ENCODE data around the gene SHOX.
"Not testable (repeated sequence)": the region's sequence is repeated elsewhere in the genome, so short reads cannot be mapped to it uniquely, and the experiment has no call there.

Gene SHOX

DNA sequence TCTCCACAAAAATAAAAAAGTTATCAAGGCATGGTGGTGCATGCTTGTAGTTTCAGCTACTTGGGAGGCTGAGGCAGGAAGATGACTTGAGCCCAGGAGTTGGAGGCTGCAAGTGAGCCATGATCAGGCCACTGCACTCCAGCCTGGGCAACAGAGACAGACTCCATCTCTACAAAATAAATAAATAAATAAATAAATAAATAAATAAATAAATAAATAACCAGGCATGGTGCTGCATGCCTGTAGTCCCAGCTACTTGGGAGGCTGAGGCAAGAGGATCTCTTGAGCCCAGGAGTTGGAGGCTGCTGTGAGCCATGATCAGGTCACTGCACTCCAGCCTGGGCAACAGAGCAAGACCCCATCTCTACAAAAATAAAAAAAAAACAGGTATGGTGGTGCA is 26.0 kb upstream of the SHOX start:
- H3K4me1 ChIP-seq (ENCODE audit: control insufficient read depth in 1 of 2, insufficient read depth in 2 of 2, low read length in 2 of 2); H3K4me3 ChIP-seq (ENCODE audit: low read depth in 1 of 2, low read length in 2 of 2); H3K27me3 ChIP-seq (ENCODE audit: low read depth, low read length); H3K36me3 ChIP-seq (ENCODE audit: control insufficient read depth in 1 of 2, insufficient read depth in 2 of 2, low read length in 2 of 2); H3K27ac ChIP-seq (ENCODE audit: low read length): not testable (repeated sequence)
- H3K9me3 ChIP-seq (ENCODE audit: control insufficient read depth in 1 of 2, low read length in 2 of 2) = peaks cover 0 to 12% of the 10 kb centered on the region in 2 donors

DNA sequence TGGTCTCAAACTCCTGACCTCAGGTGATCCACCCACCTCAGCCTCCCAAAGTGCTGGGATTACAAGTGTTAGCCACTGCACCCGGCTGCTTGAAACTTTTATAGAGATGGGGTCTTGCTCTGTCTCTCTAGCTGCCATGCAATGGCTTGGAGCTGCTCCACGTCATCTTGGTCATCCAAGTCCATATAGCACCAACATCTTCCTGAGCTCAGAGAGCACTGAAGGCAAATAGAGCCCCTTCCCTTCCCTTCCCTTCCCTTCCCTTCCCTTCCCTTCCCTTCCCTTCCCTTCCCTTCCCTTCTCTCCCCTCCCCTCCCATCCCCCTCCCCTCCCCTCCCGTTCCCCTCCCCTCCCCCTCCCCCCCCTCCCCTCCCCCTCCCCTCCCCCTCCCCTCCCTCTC is 22.5 kb upstream of the SHOX start:
- H3K4me1 ChIP-seq (ENCODE audit: control insufficient read depth in 1 of 2, insufficient read depth in 2 of 2, low read length in 2 of 2); H3K36me3 ChIP-seq (ENCODE audit: control insufficient read depth in 1 of 2, insufficient read depth in 2 of 2, low read length in 2 of 2); H3K27me3 ChIP-seq (ENCODE audit: low read depth, low read length); H3K4me3 ChIP-seq (ENCODE audit: low read depth in 1 of 2, low read length in 2 of 2); H3K27ac ChIP-seq (ENCODE audit: low read length): not testable (repeated sequence)
- H3K9me3 ChIP-seq (ENCODE audit: control insufficient read depth in 1 of 2, low read length in 2 of 2) = peaks cover 0 to 22% of the 10 kb centered on the region in 2 donors

DNA sequence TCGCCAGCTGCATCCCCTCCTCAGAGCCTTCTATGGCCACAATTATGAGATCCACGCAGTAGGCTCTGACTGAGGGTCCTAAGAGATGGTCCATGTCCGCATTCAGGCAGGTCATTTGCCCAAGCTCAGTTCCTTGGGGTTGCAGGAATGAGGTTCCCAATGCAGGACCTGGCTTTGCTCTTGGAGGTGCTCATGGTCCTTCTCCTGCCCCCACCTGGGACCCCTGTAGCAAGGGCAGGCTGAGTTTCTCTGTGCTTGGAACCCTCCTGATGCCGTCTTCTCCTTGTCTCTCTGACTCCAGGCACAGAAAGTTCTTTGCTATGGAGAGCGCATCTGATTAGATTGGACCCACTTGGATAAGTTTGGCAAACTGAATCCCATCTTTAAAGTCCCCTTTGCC is 16.5 kb upstream of the SHOX start:
- Histone ChIP-seq H3K27me3 (ENCODE audit: low read depth, low read length) (no peaks in the 10 kb centered on the region), H3K4me1 (ENCODE audit: control insufficient read depth in 1 of 2, insufficient read depth in 2 of 2, low read length in 2 of 2) (no peaks in the 10 kb centered on the region), H3K4me3 (ENCODE audit: low read depth in 1 of 2, low read length in 2 of 2) (no peak overlapping the region), H3K36me3 (ENCODE audit: control insufficient read depth in 1 of 2, insufficient read depth in 2 of 2, low read length in 2 of 2) (no peaks in the 10 kb centered on the region), H3K27ac (ENCODE audit: low read length) (no peak overlapping the region), H3K9me3 (ENCODE audit: control insufficient read depth in 1 of 2, low read length in 2 of 2) (peaks cover 0 to 22% of the 10 kb centered on the region in 2 donors)

DNA sequence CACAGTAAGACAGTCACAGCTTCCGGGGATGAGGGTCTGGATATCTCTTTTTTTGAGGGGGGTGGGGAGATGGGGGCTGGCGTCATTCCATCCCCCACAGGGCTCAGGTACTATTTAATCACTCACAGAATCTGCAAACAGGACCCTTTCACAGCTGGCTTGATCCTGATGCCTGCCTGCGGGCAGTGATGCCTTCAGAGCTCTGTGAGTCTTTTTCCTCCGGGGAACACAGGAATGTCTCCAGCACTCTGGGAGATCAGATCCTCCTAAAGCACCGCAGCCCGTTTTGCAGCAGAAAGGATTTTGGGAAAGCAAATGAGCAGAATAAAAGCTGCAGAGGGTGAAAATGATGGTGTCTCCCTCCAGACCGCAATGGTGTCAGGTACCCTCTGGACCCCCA is 13.2 kb upstream of the SHOX start:
- Histone ChIP-seq H3K27ac (ENCODE audit: low read length) (no peak overlapping the region), H3K36me3 (ENCODE audit: control insufficient read depth in 1 of 2, insufficient read depth in 2 of 2, low read length in 2 of 2) (no peaks in the 10 kb centered on the region), H3K4me1 (ENCODE audit: control insufficient read depth in 1 of 2, insufficient read depth in 2 of 2, low read length in 2 of 2) (no peaks in the 10 kb centered on the region), H3K27me3 (ENCODE audit: low read depth, low read length) (peaks cover 5% of the 10 kb centered on the region), H3K9me3 (ENCODE audit: control insufficient read depth in 1 of 2, low read length in 2 of 2) (peaks cover 0 to 3% of the 10 kb centered on the region in 2 donors), H3K4me3 (ENCODE audit: low read depth in 1 of 2, low read length in 2 of 2) (no peak overlapping the region)

DNA sequence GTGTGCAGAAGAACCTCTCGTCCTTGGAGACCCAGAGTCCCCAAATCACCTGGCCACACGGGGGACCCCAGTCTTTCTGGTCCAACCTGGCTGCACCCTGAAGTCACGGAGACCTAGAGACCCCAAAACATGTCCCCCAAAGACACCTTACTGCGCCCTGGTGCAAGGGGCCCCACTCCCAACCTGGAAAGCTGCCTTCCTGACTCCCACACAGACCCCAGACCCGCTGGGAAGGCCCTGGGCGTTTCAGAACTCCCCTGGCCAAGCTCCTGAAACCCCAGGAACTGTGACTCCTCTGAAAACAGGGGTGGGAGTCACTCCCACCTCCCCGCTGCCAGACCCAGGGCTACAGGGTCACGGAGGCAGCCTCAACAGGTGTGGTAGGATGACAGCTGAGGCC is 12.7 kb upstream of the SHOX start:
- Histone ChIP-seq H3K27me3 (ENCODE audit: low read depth, low read length) (peaks cover 5% of the 10 kb centered on the region), H3K36me3 (ENCODE audit: control insufficient read depth in 1 of 2, insufficient read depth in 2 of 2, low read length in 2 of 2) (no peaks in the 10 kb centered on the region), H3K27ac (ENCODE audit: low read length) (no peak overlapping the region)

DNA sequence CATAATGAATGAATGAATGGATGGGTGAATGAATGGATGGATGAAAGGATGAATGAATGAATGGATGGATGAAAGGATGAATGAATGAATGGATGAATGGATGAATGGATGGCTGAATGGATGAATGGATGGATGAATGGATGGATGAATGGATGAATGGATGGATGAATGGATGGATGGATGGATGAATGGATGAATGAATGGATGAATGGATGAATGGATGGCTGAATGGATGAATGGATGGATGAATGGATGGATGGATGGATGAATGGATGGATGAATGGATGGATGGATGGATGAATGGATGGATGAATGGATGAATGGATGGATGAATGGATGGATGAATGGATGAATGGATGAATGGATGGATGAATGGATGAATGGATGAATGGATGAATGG is 12.3 kb upstream of the SHOX start:
- not testable (repeated sequence) for H3K4me1 ChIP-seq (ENCODE audit: control insufficient read depth in 1 of 2, insufficient read depth in 2 of 2, low read length in 2 of 2); H3K36me3 ChIP-seq (ENCODE audit: control insufficient read depth in 1 of 2, insufficient read depth in 2 of 2, low read length in 2 of 2); H3K4me3 ChIP-seq (ENCODE audit: low read depth in 1 of 2, low read length in 2 of 2); H3K27me3 ChIP-seq (ENCODE audit: low read depth, low read length); H3K27ac ChIP-seq (ENCODE audit: low read length); H3K9me3 ChIP-seq (ENCODE audit: control insufficient read depth in 1 of 2, low read length in 2 of 2)

More for the DNA sequence above, 12.7 kb upstream of the SHOX start:
- Histone ChIP-seq H3K4me3 (ENCODE audit: low read depth in 1 of 2, low read length in 2 of 2) (no peak overlapping the region), H3K4me1 (ENCODE audit: control insufficient read depth in 1 of 2, insufficient read depth in 2 of 2, low read length in 2 of 2) (no peaks in the 10 kb centered on the region), H3K9me3 (ENCODE audit: control insufficient read depth in 1 of 2, low read length in 2 of 2) (peaks cover 0 to 2% of the 10 kb centered on the region in 2 donors)

DNA sequence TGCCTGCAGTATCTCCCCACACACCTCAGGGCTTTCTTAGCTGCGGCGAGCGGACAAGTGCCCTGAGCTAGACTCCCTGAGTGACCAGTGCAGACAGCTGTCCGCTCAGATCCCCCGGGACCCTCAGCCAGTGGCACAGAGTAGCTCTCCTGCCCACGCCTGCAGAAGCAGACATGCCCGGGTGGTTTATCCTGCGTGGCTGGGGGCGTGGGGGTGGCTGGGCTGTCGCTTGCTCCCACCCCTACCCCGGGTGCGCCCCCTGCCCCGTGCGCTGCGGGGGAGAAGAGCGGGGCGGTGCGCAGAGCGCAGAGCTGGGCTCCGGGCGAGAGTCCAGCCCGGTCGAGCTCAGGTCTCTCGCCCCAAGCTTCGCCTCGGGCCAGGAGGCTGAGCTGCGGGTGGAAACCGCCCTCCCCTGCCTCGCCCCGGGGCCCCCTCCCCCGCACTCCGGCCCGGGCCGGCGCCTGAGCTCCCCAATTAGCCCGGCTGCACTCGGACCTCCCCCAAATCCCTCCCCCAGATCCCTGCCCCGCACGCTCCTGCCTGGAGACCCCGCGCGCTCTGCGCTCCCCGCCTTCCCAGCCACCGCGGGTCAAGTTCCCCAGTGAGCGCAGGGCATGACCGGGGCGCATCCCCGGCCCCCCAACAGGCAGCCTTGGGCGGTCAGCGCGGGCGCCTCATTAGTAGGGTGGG is 11.7 kb upstream of the SHOX start:
- Histone ChIP-seq H3K27me3 (ENCODE audit: low read depth, low read length) (peaks cover 5% of the 10 kb centered on the region), H3K4me1 (ENCODE audit: control insufficient read depth in 1 of 2, insufficient read depth in 2 of 2, low read length in 2 of 2) (peaks cover 0 to 3% of the 10 kb centered on the region in 2 donors), H3K36me3 (ENCODE audit: control insufficient read depth in 1 of 2, insufficient read depth in 2 of 2, low read length in 2 of 2) (no peaks in the 10 kb centered on the region), H3K9me3 (ENCODE audit: control insufficient read depth in 1 of 2, low read length in 2 of 2) (no peaks in the 10 kb centered on the region), H3K27ac (ENCODE audit: low read length) (no peak overlapping the region), H3K4me3 (ENCODE audit: low read depth in 1 of 2, low read length in 2 of 2) (no peak overlapping the region)

DNA sequence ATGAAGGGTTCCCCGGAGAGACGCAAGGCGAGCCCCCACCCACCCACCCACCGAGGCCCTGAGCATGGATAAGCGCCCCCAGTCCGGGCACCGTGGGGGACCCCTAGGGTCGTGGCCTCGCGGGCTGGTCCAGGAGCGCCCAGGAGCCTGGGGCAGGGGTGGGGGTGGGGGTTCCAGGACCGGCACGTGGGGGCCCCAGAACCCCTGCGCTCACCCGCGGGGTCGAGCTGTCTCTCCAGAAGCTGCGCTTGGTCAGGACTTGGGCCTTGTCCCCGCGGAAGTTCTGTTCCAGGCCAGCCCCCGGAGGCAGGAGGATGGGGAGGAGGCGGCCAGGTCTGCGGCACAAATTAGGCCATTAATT is 11.2 kb upstream of the SHOX start:
- H3K27me3 ChIP-seq (ENCODE audit: low read depth, low read length) = peaks cover 5% of the 10 kb centered on the region
- peaks cover 0 to 8% of the 10 kb centered on the region in 2 donors for H3K4me1 ChIP-seq (ENCODE audit: control insufficient read depth in 1 of 2, insufficient read depth in 2 of 2, low read length in 2 of 2)
- H3K9me3 ChIP-seq (ENCODE audit: control insufficient read depth in 1 of 2, low read length in 2 of 2) = no peaks in the 10 kb centered on the region
- no peak overlapping the region for H3K27ac ChIP-seq (ENCODE audit: low read length)
- H3K36me3 ChIP-seq (ENCODE audit: control insufficient read depth in 1 of 2, insufficient read depth in 2 of 2, low read length in 2 of 2) = no peaks in the 10 kb centered on the region
- no peak overlapping the region for H3K4me3 ChIP-seq (ENCODE audit: low read depth in 1 of 2, low read length in 2 of 2)

DNA sequence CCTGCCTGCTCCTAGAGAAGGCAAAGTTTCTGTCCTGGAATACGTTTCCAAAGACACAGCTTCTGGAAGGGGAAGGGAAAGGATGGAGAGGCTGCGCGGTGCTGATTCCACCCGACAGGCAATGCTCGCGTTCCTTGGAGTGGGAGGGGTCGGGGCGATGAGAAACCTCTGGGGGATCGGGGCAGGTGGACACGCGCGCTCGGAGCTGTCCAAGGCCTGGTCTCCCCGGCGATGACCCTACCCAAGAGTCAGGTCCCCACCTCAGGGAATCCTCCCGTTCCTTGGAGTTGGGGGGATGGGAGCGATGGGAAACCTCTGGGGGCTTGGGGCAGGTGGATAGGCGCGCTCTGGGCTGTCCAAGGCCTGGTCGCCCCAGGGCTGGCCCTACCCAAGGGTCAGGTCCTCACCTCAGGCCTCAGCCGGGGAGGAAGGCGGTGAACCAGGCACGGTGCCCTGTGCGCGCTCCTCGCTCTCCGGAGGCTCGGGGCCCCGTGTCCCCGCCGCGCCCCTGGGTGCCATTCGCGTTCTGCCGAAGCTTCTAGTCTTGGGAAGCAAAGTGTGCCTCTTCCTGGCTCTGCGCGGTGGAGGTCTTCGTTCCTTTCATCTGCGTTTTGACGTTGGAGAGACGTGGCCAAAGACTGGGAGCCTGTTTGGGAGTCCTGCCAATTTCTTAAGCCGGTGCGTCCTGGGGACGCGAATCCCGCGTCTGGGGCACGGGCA is 10.6 kb upstream of the SHOX start:
- Histone ChIP-seq H3K36me3 (ENCODE audit: control insufficient read depth in 1 of 2, insufficient read depth in 2 of 2, low read length in 2 of 2) (no peaks in the 10 kb centered on the region), H3K4me3 (ENCODE audit: low read depth in 1 of 2, low read length in 2 of 2) (no peak overlapping the region), H3K27me3 (ENCODE audit: low read depth, low read length) (peaks cover 5% of the 10 kb centered on the region), H3K27ac (ENCODE audit: low read length) (no peak overlapping the region), H3K9me3 (ENCODE audit: control insufficient read depth in 1 of 2, low read length in 2 of 2) (no peaks in the 10 kb centered on the region), H3K4me1 (ENCODE audit: control insufficient read depth in 1 of 2, insufficient read depth in 2 of 2, low read length in 2 of 2) (peaks cover 0 to 9% of the 10 kb centered on the region in 2 donors)

DNA sequence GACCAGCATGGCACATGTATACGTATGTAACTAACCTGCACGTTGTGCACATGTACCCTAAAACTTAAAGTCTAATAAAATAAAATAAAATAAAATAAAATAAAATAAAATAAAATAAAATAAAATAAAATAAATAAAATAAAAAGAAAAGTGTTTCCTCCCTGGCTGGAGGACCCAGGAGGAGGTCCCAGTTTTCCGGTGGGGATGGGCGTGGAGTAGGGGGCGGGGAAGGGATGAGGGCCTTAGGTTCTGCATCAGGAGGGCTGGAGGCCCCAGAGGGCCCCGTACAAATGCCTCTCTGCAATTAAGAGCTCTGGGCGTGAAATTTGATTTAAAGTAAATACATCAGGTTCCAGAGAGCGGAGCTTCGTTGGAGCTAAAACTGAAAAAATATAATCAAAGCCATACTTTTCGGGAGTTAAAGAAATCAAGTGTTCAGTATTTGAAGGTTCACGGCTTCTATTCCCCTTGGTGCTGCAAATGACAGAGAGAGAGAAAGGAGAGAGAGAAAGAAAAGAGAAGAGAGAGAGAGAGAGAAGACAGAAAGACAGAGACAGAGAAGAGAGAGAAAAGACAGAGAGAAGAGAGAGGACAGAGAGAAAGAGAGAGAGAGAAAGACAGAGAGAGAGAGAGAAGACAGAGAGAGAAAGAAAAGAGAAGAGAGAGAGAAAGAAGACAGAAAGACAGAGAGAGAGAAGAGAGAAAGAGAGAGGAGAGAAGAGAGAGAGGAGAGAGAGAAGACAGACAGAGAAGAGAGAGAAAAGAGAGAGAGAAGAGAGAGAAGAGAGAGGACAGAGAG is 8.7 kb upstream of the SHOX start:
- peaks cover 5% of the 10 kb centered on the region for H3K27me3 ChIP-seq (ENCODE audit: low read depth, low read length)
- no peaks in the 10 kb centered on the region for H3K36me3 ChIP-seq (ENCODE audit: control insufficient read depth in 1 of 2, insufficient read depth in 2 of 2, low read length in 2 of 2)
- H3K27ac ChIP-seq (ENCODE audit: low read length) = no peak overlapping the region
- H3K4me1 ChIP-seq (ENCODE audit: control insufficient read depth in 1 of 2, insufficient read depth in 2 of 2, low read length in 2 of 2) = peaks cover 0 to 9% of the 10 kb centered on the region in 2 donors
- H3K9me3 ChIP-seq (ENCODE audit: control insufficient read depth in 1 of 2, low read length in 2 of 2) = no peaks in the 10 kb centered on the region
- H3K4me3 ChIP-seq (ENCODE audit: low read depth in 1 of 2, low read length in 2 of 2) = no peak overlapping the region

DNA sequence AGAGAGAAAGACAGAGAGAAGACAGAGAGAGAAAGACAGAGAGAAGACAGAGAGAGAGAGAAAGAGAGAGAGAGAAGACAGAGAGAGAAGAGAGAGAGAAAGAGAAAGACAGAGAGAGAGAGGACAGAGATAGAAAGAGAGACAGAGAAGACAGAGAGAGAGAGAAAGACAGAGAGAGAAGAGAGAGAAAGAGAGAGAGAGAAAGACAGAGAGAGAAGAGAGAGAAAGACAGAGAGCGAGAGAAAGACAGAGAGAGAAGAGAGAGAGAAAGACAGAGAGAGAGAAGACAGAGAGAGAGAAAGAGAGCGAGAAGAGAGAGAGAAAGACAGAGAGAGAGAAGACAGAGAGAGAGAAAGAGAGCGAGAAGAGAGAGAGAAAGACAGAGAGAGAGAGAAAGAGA is 7.8 kb upstream of the SHOX start:
- not testable (repeated sequence) for H3K27me3 ChIP-seq (ENCODE audit: low read depth, low read length); H3K9me3 ChIP-seq (ENCODE audit: control insufficient read depth in 1 of 2, low read length in 2 of 2); H3K27ac ChIP-seq (ENCODE audit: low read length); H3K4me3 ChIP-seq (ENCODE audit: low read depth in 1 of 2, low read length in 2 of 2); H3K36me3 ChIP-seq (ENCODE audit: control insufficient read depth in 1 of 2, insufficient read depth in 2 of 2, low read length in 2 of 2); H3K4me1 ChIP-seq (ENCODE audit: control insufficient read depth in 1 of 2, insufficient read depth in 2 of 2, low read length in 2 of 2)
